Measurements from ENCODE around the gene TMEM175.

The TMEM175 gene

GRCh38 chr4:955161-955921, 23.1 kb downstream of the TMEM175 start:
- no peak for DNase-seq (ENCODE audit: extremely low spot score, insufficient read length, low read depth)
- no peak for FAIRE-seq

- FAIRE-seq (no peak), DNase-seq (ENCODE audit: extremely low spot score, insufficient read length, low read depth) (no peak)
Observed at GRCh38 chr4:955931-956381, 23.7 kb downstream of the TMEM175 start.

GRCh38 chr4:956531-957230, 24.4 kb downstream of the TMEM175 start:
- DNase-seq (ENCODE audit: extremely low spot score, insufficient read length, low read depth) (no peak), FAIRE-seq (no peak)

- FAIRE-seq: no peak
- DNase-seq (ENCODE audit: extremely low spot score, insufficient read length, low read depth): no peak
Observed at GRCh38 chr4:957231-957580, 24.9 kb downstream of the TMEM175 start.

- DNase-seq (ENCODE audit: extremely low spot score, insufficient read length, low read depth) (no peak), FAIRE-seq (no peak)
Observed at GRCh38 chr4:957581-958313, 25.5 kb downstream of the TMEM175 start.

GRCh38 chr4:958314-958665, 26.0 kb downstream of the TMEM175 start:
- DNase-seq (ENCODE audit: extremely low spot score, insufficient read length, low read depth) (no peak), FAIRE-seq (no peak)

- FAIRE-seq (no peak), DNase-seq (ENCODE audit: extremely low spot score, insufficient read length, low read depth) (no peak)
Observed at GRCh38 chr4:958696-959337, 26.6 kb downstream of the TMEM175 start.

- FAIRE-seq: no peak
- no peak for DNase-seq (ENCODE audit: extremely low spot score, insufficient read length, low read depth)
Observed at GRCh38 chr4:959338-960139, 27.3 kb downstream of the TMEM175 start.

- DNase-seq (ENCODE audit: extremely low spot score, insufficient read length, low read depth): no peak
- no peak for FAIRE-seq
Observed at GRCh38 chr4:960140-960635, 27.9 kb downstream of the TMEM175 start.

GRCh38 chr4:960636-961350, 28.5 kb downstream of the TMEM175 start:
- DNase-seq (ENCODE audit: extremely low spot score, insufficient read length, low read depth): no peak
- FAIRE-seq: no peak

GRCh38 chr4:961351-962230, 29.3 kb downstream of the TMEM175 start:
- FAIRE-seq (no peak), DNase-seq (ENCODE audit: extremely low spot score, insufficient read length, low read depth) (no peak)

- FAIRE-seq: no peak
- DNase-seq (ENCODE audit: extremely low spot score, insufficient read length, low read depth): no peak
Observed at GRCh38 chr4:962231-963208, 30.3 kb downstream of the TMEM175 start.

- FAIRE-seq (no peak), DNase-seq (ENCODE audit: extremely low spot score, insufficient read length, low read depth) (no peak)
Observed at GRCh38 chr4:963276-964225, 31.3 kb downstream of the TMEM175 start.

GRCh38 chr4:964346-965025, 32.2 kb downstream of the TMEM175 start:
- FAIRE-seq (no peak), DNase-seq (ENCODE audit: extremely low spot score, insufficient read length, low read depth) (no peak)

GRCh38 chr4:965048-965765, 32.9 kb downstream of the TMEM175 start:
- FAIRE-seq (no peak), DNase-seq (ENCODE audit: extremely low spot score, insufficient read length, low read depth) (no peak)

Measured in GM18507 (cell line).